ENCODE data around the gene FOXS1. TPM values are rescaled to one million over a fixed set of nuclear protein-coding genes. Genes with fewer than 3 reads are reported as not detected.

Gene FOXS1
- total and polyA plus RNA-seq, 10 of the 15 experiments (the other 5 are each of a cell fraction or from before 2014, with no cell fraction given): not detected

GRCh38 chr20:31881945-31882344 is 36.5 kb upstream of the FOXS1 start:
- TF ChIP-seq USF1 (IDR thresholded peaks at IDR 0.05; ENCODE audit: borderline replicate concordance, extremely low read length, insufficient read depth, low read depth, low read length): no peak
- no peak for TF ChIP-seq SPI1 (IDR thresholded peaks at IDR 0.05; ENCODE audit: borderline replicate concordance, insufficient read depth, low read depth, low read length)
- TF ChIP-seq, protein P1, sequence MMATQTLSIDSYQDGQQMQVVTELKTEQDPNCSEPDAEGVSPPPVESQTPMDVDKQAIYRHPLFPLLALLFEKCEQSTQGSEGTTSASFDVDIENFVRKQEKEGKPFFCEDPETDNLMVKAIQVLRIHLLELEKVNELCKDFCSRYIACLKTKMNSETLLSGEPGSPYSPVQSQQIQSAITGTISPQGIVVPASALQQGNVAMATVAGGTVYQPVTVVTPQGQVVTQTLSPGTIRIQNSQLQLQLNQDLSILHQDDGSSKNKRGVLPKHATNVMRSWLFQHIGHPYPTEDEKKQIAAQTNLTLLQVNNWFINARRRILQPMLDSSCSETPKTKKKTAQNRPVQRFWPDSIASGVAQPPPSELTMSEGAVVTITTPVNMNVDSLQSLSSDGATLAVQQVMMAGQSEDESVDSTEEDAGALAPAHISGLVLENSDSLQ (IDR thresholded peaks at IDR 0.05): no peak
- no peak for TF ChIP-seq NBN (IDR thresholded peaks at IDR 0.05)
- no peak for TF ChIP-seq ZNF207 (IDR thresholded peaks at IDR 0.05; ENCODE audit: borderline replicate concordance)
- no peak for TF ChIP-seq TCF7 (IDR thresholded peaks at IDR 0.05; ENCODE audit: borderline replicate concordance)
- TF ChIP-seq, protein P2, sequence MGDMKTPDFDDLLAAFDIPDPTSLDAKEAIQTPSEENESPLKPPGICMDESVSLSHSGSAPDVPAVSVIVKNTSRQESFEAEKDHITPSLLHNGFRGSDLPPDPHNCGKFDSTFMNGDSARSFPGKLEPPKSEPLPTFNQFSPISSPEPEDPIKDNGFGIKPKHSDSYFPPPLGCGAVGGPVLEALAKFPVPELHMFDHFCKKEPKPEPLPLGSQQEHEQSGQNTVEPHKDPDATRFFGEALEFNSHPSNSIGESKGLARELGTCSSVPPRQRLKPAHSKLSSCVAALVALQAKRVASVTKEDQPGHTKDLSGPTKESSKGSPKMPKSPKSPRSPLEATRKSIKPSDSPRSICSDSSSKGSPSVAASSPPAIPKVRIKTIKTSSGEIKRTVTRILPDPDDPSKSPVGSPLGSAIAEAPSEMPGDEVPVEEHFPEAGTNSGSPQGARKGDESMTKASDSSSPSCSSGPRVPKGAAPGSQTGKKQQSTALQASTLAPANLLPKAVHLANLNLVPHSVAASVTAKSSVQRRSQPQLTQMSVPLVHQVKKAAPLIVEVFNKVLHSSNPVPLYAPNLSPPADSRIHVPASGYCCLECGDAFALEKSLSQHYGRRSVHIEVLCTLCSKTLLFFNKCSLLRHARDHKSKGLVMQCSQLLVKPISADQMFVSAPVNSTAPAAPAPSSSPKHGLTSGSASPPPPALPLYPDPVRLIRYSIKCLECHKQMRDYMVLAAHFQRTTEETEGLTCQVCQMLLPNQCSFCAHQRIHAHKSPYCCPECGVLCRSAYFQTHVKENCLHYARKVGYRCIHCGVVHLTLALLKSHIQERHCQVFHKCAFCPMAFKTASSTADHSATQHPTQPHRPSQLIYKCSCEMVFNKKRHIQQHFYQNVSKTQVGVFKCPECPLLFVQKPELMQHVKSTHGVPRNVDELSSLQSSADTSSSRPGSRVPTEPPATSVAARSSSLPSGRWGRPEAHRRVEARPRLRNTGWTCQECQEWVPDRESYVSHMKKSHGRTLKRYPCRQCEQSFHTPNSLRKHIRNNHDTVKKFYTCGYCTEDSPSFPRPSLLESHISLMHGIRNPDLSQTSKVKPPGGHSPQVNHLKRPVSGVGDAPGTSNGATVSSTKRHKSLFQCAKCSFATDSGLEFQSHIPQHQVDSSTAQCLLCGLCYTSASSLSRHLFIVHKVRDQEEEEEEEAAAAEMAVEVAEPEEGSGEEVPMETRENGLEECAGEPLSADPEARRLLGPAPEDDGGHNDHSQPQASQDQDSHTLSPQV (IDR thresholded peaks at IDR 0.05): no peak
- TF ChIP-seq CHD1 (IDR thresholded peaks at IDR 0.05; ENCODE audit: low read depth, low read length): no peak
- intact Hi-C loops (cut with micrococcal nuclease; ENCODE audit: unreplicated experiment): no loop called here
- no peak for DNase-seq (ENCODE audit: low read depth, low spot score)
- H4K20me1 ChIP-seq (ENCODE audit: control insufficient read depth, insufficient read depth): no peaks in the 10 kb centered on the region
- no peak overlapping the region for H3K4me3 ChIP-seq
- BruUV-seq (replicated peaks): no TSS peak
- WGBS (ENCODE audit: insufficient coverage, insufficient replicate concordance, low lambda C conversion rate, missing lambda C conversion rate): 37% methylated on average over 5 of the region's 5 CpGs
- H3K79me2 ChIP-seq (ENCODE audit: control insufficient read depth, insufficient read depth, low read length): no peaks in the 10 kb centered on the region
- no peak overlapping the region for H3K27ac ChIP-seq (ENCODE audit: control insufficient read depth, insufficient read depth)
- no peak overlapping the region for H3K9ac ChIP-seq (ENCODE audit: control insufficient read depth, insufficient read depth, low read length)
- no peak for FAIRE-seq
- H3K4me1 ChIP-seq (ENCODE audit: control insufficient read depth, insufficient read depth, low read length): peaks cover 3% of the 10 kb centered on the region; the same call in 1 of the 2 replicates
- no peak overlapping the region for H3K4me2 ChIP-seq (ENCODE audit: control insufficient read depth, insufficient read depth)
- no peaks in the 10 kb centered on the region for H3K36me3 ChIP-seq (ENCODE audit: control insufficient read depth in 2 of 2, insufficient read depth in 2 of 2, low read length in 1 of 2)
- H3K27me3 ChIP-seq (replicated peaks in 1 of 2; ENCODE audit: control insufficient read depth in 2 of 2, insufficient read depth in 2 of 2, low read length in 1 of 2): no peaks in the 10 kb centered on the region; a peak in 1 of 4 replicates
- H3K9me3 ChIP-seq (replicated peaks; ENCODE audit: control insufficient read depth, insufficient read depth, low read length): no peaks in the 10 kb centered on the region; the same call in 2 of the 3 replicates
- in situ Hi-C loops (cut with MboI): no loop called here
- ATAC-seq: no peak
- H2AFZ ChIP-seq (ENCODE audit: control insufficient read depth, low read depth, low read length): no peak overlapping the region
- ChIA-PET RAD21 (ENCODE audit: unreplicated experiment) (no interaction called here), SMC1A (ENCODE audit: uncharacterized antibody, unreplicated experiment) (interaction anchor here (0.8 to 6.5 kb wide), 3 partner anchors 11 to 70 kb away, joined by 3 to 37 read pairs (median 21); partner anchors contain the start of gene PDRG1), CTCF (interaction anchor here (1.0 to 1.7 kb wide), 3 partner anchors 10 to 35 kb away, joined by 3 to 5 read pairs (median 3); no protein-coding TSS in a partner anchor), POLR2A (interaction anchor here (0.5 to 4.2 kb wide), 3 partner anchors 11 to 34 kb away, joined by 3 to 35 read pairs (median 9); no protein-coding TSS in a partner anchor)

Measured in GM12878 (cell line).